Neuron (in vitro differentiated cells): Measurements from ENCODE around the gene E2F3.

ENCODE experiments used
- H2AFZ ChIP-seq: one replicate; pipeline ENCODE4 v1.6.1; 2013; ENCODE audit warnings: low read depth, mild to moderate bottlenecking, inconsistent platforms, low read length, moderate library complexity
- H3K27me3 ChIP-seq: one replicate; pipeline ENCODE4 v1.6.1; 2013; ENCODE audit warnings: low read length; ENCODE audit not compliant: insufficient read depth
- H3K36me3 ChIP-seq: one replicate; pipeline ENCODE4 v1.6.1; 2013; ENCODE audit warnings: low read length; ENCODE audit not compliant: insufficient read depth
- H3K4me1 ChIP-seq: one replicate; pipeline ENCODE4 v1.6.1; 2013; ENCODE audit warnings: low read length; ENCODE audit not compliant: insufficient read depth
- H3K4me3 ChIP-seq: 2 replicates; pipeline ENCODE4 v1.5.1; 2013; ENCODE audit warnings: mild to moderate bottlenecking, low read length, moderate library complexity
- H3K9me3 ChIP-seq: one replicate; pipeline ENCODE4 v1.6.1; 2013; ENCODE audit warnings: low read length

E2F3 gene

GRCh38 chr6:20401205-20402091, at the start of gene E2F3:
Gene E2F3, plus strand, starts transcription at chr6:20401879. Its CDS starts 354 bp downstream, at chr6:20402233.
- Histone ChIP-seq H3K4me3 (peak within 1 kb of the TSS; percentile 67), H3K36me3 (peaks cover 6% of the 10 kb centered on the region), H3K4me1 (peaks cover 13% of the 10 kb centered on the region), H2AFZ (peak within 1 kb of the TSS; percentile 48), H3K27me3 (no peaks in the 10 kb centered on the region), H3K9me3 (no peaks in the 10 kb centered on the region)

- H3K4me3 ChIP-seq: no peak overlapping the region
- H3K27me3 ChIP-seq: no peaks in the 10 kb centered on the region
- no peak overlapping the region for H2AFZ ChIP-seq
- no peaks in the 10 kb centered on the region for H3K4me1 ChIP-seq
- H3K36me3 ChIP-seq: no peaks in the 10 kb centered on the region
- peaks cover 2% of the 10 kb centered on the region for H3K9me3 ChIP-seq
Measured at GRCh38 chr6:20352346-20352745, 49.3 kb upstream of the E2F3 start.

- Histone ChIP-seq H3K4me3 (no peak overlapping the region), H3K9me3 (peaks cover 2% of the 10 kb centered on the region)
Measured at GRCh38 chr6:20353134-20353533, 48.5 kb upstream of the E2F3 start.

GRCh38 chr6:20354366-20354765, 47.3 kb upstream of the E2F3 start:
- no peaks in the 10 kb centered on the region for H3K36me3 ChIP-seq

More at GRCh38 chr6:20353134-20353533, 48.5 kb upstream of the E2F3 start:
- H3K27me3 ChIP-seq: no peaks in the 10 kb centered on the region
- no peaks in the 10 kb centered on the region for H3K4me1 ChIP-seq
- H2AFZ ChIP-seq: no peak overlapping the region
- H3K36me3 ChIP-seq: no peaks in the 10 kb centered on the region

GRCh38 chr6:20360471-20361119, 41.1 kb upstream of the E2F3 start:
- Histone ChIP-seq H2AFZ (no peak overlapping the region), H3K4me3 (no peak overlapping the region), H3K9me3 (peaks cover 2% of the 10 kb centered on the region), H3K36me3 (no peaks in the 10 kb centered on the region), H3K27me3 (no peaks in the 10 kb centered on the region), H3K4me1 (no peaks in the 10 kb centered on the region)

More at GRCh38 chr6:20354366-20354765, 47.3 kb upstream of the E2F3 start:
- H3K9me3 ChIP-seq: peaks cover 2% of the 10 kb centered on the region
- H2AFZ ChIP-seq: no peak overlapping the region
- H3K27me3 ChIP-seq: no peaks in the 10 kb centered on the region
- no peaks in the 10 kb centered on the region for H3K4me1 ChIP-seq
- H3K4me3 ChIP-seq: no peak overlapping the region

GRCh38 chr6:20362623-20363022, 39.1 kb upstream of the E2F3 start:
- H3K36me3 ChIP-seq: no peaks in the 10 kb centered on the region
- H3K27me3 ChIP-seq: no peaks in the 10 kb centered on the region
- peaks cover 2% of the 10 kb centered on the region for H3K9me3 ChIP-seq
- no peaks in the 10 kb centered on the region for H3K4me1 ChIP-seq
- no peak overlapping the region for H3K4me3 ChIP-seq
- H2AFZ ChIP-seq: no peak overlapping the region

GRCh38 chr6:20364327-20364726, 37.4 kb upstream of the E2F3 start:
- no peaks in the 10 kb centered on the region for H3K4me1 ChIP-seq
- no peaks in the 10 kb centered on the region for H3K36me3 ChIP-seq
- no peak overlapping the region for H3K4me3 ChIP-seq
- H3K9me3 ChIP-seq: peaks cover 2% of the 10 kb centered on the region
- H2AFZ ChIP-seq: no peak overlapping the region
- H3K27me3 ChIP-seq: no peaks in the 10 kb centered on the region

- Histone ChIP-seq H3K4me1 (no peaks in the 10 kb centered on the region), H3K4me3 (no peak overlapping the region), H3K27me3 (no peaks in the 10 kb centered on the region), H3K36me3 (no peaks in the 10 kb centered on the region), H2AFZ (no peak overlapping the region), H3K9me3 (peaks cover 2% of the 10 kb centered on the region)
Measured at GRCh38 chr6:20365456-20365855, 36.2 kb upstream of the E2F3 start.

- Histone ChIP-seq H2AFZ (no peak overlapping the region), H3K36me3 (no peaks in the 10 kb centered on the region), H3K4me1 (no peaks in the 10 kb centered on the region), H3K9me3 (peaks cover 2% of the 10 kb centered on the region), H3K4me3 (no peak overlapping the region), H3K27me3 (no peaks in the 10 kb centered on the region)
Measured at GRCh38 chr6:20366082-20366830, 35.4 kb upstream of the E2F3 start.

- H3K36me3 ChIP-seq: no peaks in the 10 kb centered on the region
- no peak overlapping the region for H3K4me3 ChIP-seq
- no peak overlapping the region for H2AFZ ChIP-seq
- H3K27me3 ChIP-seq: no peaks in the 10 kb centered on the region
- H3K9me3 ChIP-seq: peaks cover 2% of the 10 kb centered on the region
- H3K4me1 ChIP-seq: no peaks in the 10 kb centered on the region
Measured at GRCh38 chr6:20367743-20368485, 33.8 kb upstream of the E2F3 start.

GRCh38 chr6:20370393-20370792, 31.3 kb upstream of the E2F3 start:
- Histone ChIP-seq H3K27me3 (no peaks in the 10 kb centered on the region), H3K4me3 (no peak overlapping the region), H3K9me3 (no peaks in the 10 kb centered on the region), H3K4me1 (no peaks in the 10 kb centered on the region), H3K36me3 (no peaks in the 10 kb centered on the region), H2AFZ (no peak overlapping the region)

GRCh38 chr6:20370801-20371200, 30.9 kb upstream of the E2F3 start:
- Histone ChIP-seq H2AFZ (no peak overlapping the region), H3K36me3 (no peaks in the 10 kb centered on the region)

More at GRCh38 chr6:20370801-20371200, 30.9 kb upstream of the E2F3 start:
- no peaks in the 10 kb centered on the region for H3K4me1 ChIP-seq
- no peaks in the 10 kb centered on the region for H3K9me3 ChIP-seq
- H3K4me3 ChIP-seq: no peak overlapping the region
- no peaks in the 10 kb centered on the region for H3K27me3 ChIP-seq
